Right lobe of liver (tissue), 4 donors: ENCODE results near the gene ALDH1A1.

Experiments used
- POLR2A ChIP-seq: fragments of 450-650 bp; IDR thresholded peaks from one replicate; pipeline ENCODE4 v1.6.1; 2017; ENCODE audit warnings: antibody characterized with exemption, mild to moderate bottlenecking
- TF ChIP-seq, protein P1 (sequence below), 4 donors: fragments of 200-600 bp in 3 of 4; fragments of 450-650 bp in 1 of 4; IDR thresholded peaks; one replicate each; pipeline versions ENCODE4 v1.5.1 to v1.8.0; 2016 to 2022; ENCODE audit warnings: antibody characterized with exemption in 4 of 4, mild to moderate bottlenecking in 2 of 4
- donor health status: DM: no; HTN: no; CAD: no.
- donor health status: DM: no; HTN: no; CAD: no.
- donor health status: DM: no; HTN: yes; CAD: no.

DNA sequence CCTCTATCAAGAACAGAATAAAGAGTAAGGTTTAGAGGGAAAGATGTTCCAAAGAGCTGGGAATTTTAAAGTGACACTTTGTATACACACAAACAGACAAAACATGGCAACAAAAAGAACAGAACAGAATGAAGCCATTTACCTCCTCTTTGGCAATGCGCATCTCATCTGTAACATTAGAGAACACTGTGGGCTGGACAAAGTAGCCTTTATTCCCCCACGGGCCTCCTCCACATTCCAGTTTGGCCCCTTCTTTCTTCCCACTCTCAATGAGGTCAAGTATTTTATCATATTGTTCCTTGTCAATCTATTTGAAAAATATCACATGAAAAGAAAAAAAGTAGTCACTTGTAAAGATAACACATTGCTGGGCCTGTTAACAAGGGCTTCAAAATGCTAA lies 41.0 kb downstream of the ALDH1A1 start:
- TF ChIP-seq, protein P1, sequence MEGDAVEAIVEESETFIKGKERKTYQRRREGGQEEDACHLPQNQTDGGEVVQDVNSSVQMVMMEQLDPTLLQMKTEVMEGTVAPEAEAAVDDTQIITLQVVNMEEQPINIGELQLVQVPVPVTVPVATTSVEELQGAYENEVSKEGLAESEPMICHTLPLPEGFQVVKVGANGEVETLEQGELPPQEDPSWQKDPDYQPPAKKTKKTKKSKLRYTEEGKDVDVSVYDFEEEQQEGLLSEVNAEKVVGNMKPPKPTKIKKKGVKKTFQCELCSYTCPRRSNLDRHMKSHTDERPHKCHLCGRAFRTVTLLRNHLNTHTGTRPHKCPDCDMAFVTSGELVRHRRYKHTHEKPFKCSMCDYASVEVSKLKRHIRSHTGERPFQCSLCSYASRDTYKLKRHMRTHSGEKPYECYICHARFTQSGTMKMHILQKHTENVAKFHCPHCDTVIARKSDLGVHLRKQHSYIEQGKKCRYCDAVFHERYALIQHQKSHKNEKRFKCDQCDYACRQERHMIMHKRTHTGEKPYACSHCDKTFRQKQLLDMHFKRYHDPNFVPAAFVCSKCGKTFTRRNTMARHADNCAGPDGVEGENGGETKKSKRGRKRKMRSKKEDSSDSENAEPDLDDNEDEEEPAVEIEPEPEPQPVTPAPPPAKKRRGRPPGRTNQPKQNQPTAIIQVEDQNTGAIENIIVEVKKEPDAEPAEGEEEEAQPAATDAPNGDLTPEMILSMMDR (IDR thresholded peaks at IDR 0.05), result no peak
- no peak for TF ChIP-seq POLR2A
